IMR-90 (cell line): ENCODE measurements around the gene SNRNP70.

Source experiments
- CTCF ChIP-seq: conservative IDR thresholded peaks from 2 replicates; pipeline ENCODE4 v1.5.1; 2012; ENCODE audit warnings: mild to moderate bottlenecking, low read depth, low read length, improper control_type of control experiment
- ELK1 ChIP-seq: fragments of 150-350 bp; IDR thresholded peaks from 2 replicates; pipeline ENCODE4 v1.6.1; 2016; ENCODE audit warnings: low read depth, mild to moderate bottlenecking, low read length, moderate library complexity, borderline replicate concordance
- MAFK ChIP-seq: IDR thresholded peaks from 2 replicates; pipeline ENCODE4 v1.6.1; 2012; ENCODE audit warnings: low read depth, low read length, improper control_type of control experiment
- RCOR1 ChIP-seq: IDR thresholded peaks from 2 replicates; pipeline ENCODE4 v1.6.1; 2012; ENCODE audit warnings: mild to moderate bottlenecking, low read length, improper control_type of control experiment; ENCODE audit not compliant: insufficient replicate concordance

GRCh38 chr19:49059053-49059452 is 26.2 kb upstream of the SNRNP70 start:
- TF ChIP-seq ELK1 (no peak), CTCF (no peak), RCOR1 (no peak), MAFK (no peak)
